ENCODE data around the gene TXNDC17.

- TF ChIP-seq CTCF (IDR thresholded peaks at IDR 0.05) (no peak), POLR2A (IDR thresholded peaks at IDR 0.05) (no peak)
Observed at GRCh38 chr17:6677946-6678345, 37.1 kb downstream of the TXNDC17 start.

Measured in testis (tissue), 2 donors.